Liver (tissue), 9 donors: ENCODE results near the gene STPG1. TPM values are rescaled to one million over a fixed set of nuclear protein-coding genes. Genes with fewer than 3 reads are reported as not detected.

Experiments used
- DNase-seq: peaks from one replicate; pipeline ENCODE4 v3.0.0-alpha.2; 2017; ENCODE audit warnings: low spot score
- H3K27ac ChIP-seq, 2 donors: one replicate each; pipeline ENCODE4 v1.7.0; 2013; ENCODE audit warnings: inconsistent platforms in 2 of 2, low read length in 2 of 2, control low read depth in 1 of 2, low read depth in 1 of 2, mild to moderate bottlenecking in 1 of 2
- H3K27me3 ChIP-seq, 4 donors: one replicate each; pipeline versions ENCODE4 v1.6.1 to v1.7.0; 2013; ENCODE audit warnings: low read length in 3 of 4, inconsistent platforms in 1 of 4, mild to moderate bottlenecking in 1 of 4, moderate library complexity in 1 of 4; ENCODE audit not compliant: control insufficient read depth in 4 of 4, insufficient read depth in 4 of 4
- H3K36me3 ChIP-seq, 4 donors: one replicate each; pipeline versions ENCODE4 v1.6.1 to v1.7.0; 2013; ENCODE audit warnings: low read length in 3 of 4, mild to moderate bottlenecking in 3 of 4, low read depth in 1 of 4, moderate library complexity in 1 of 4; ENCODE audit not compliant: control insufficient read depth in 4 of 4, insufficient read depth in 3 of 4
- H3K4me1 ChIP-seq, 4 donors: one replicate each; pipeline versions ENCODE4 v1.6.1 to v1.7.0; 2013; ENCODE audit warnings: low read length in 3 of 4, mild to moderate bottlenecking in 3 of 4, moderate library complexity in 1 of 4; ENCODE audit not compliant: control insufficient read depth in 4 of 4, insufficient read depth in 4 of 4
- H3K4me3 ChIP-seq, 3 donors: one replicate each; pipeline versions ENCODE4 v1.6.1 to v1.7.0; 2013; ENCODE audit warnings: low read length in 3 of 3, control low read depth in 1 of 3, low read depth in 1 of 3, mild to moderate bottlenecking in 1 of 3
- H3K9ac ChIP-seq, 2 donors: one replicate each; pipeline ENCODE4 v1.7.0; 2013; ENCODE audit warnings: low read length in 2 of 2, mild to moderate bottlenecking in 2 of 2, moderate library complexity in 2 of 2, control low read depth in 1 of 2, low read depth in 1 of 2
- H3K9me3 ChIP-seq, 4 donors: one replicate each; pipeline versions ENCODE4 v1.6.1 to v1.7.0; 2013; ENCODE audit warnings: low read length in 3 of 4; ENCODE audit not compliant: control insufficient read depth in 4 of 4
- EGR1 ChIP-seq, 2 donors: IDR thresholded peaks; 2 replicates each; pipeline ENCODE4 v1.6.1; 2016 to 2018; ENCODE audit warnings: antibody characterized with exemption in 2 of 2, low read depth in 2 of 2
- FOXA1 ChIP-seq: IDR thresholded peaks from 2 replicates; pipeline ENCODE4 v1.6.1; 2016; ENCODE audit warnings: antibody characterized with exemption
- FOXA2 ChIP-seq: IDR thresholded peaks from 2 replicates; pipeline ENCODE4 v1.6.1; 2016; ENCODE audit warnings: antibody characterized with exemption
- GABPA ChIP-seq, 2 donors: IDR thresholded peaks in 1 of 2; conservative IDR thresholded peaks in 1 of 2; 2 replicates each; pipeline ENCODE4 v1.6.1; 2016; ENCODE audit warnings: antibody characterized with exemption in 2 of 2, mild to moderate bottlenecking in 1 of 2, moderate library complexity in 1 of 2
- HNF4A ChIP-seq, 2 donors: conservative IDR thresholded peaks; 2 replicates each; pipeline ENCODE4 v1.6.1; 2016; ENCODE audit warnings: antibody characterized with exemption in 2 of 2, mild to moderate bottlenecking in 2 of 2
- HNF4G ChIP-seq: IDR thresholded peaks from 2 replicates; pipeline ENCODE4 v1.6.1; 2016; ENCODE audit warnings: antibody characterized with exemption
- JUND ChIP-seq, 2 donors: IDR thresholded peaks; 2 replicates each; pipeline ENCODE4 v1.6.1; 2016; ENCODE audit warnings: antibody characterized with exemption in 2 of 2
- MAX ChIP-seq: IDR thresholded peaks from 2 replicates; pipeline ENCODE4 v1.6.1; 2016; ENCODE audit warnings: antibody characterized with exemption
- NR2F2 ChIP-seq: IDR thresholded peaks from 2 replicates; pipeline ENCODE4 v1.6.1; 2016; ENCODE audit warnings: antibody characterized with exemption
- RAD21 ChIP-seq, 2 donors: IDR thresholded peaks; 2 replicates each; pipeline ENCODE4 v1.6.1; 2016; ENCODE audit warnings: antibody characterized with exemption in 2 of 2, mild to moderate bottlenecking in 2 of 2
- RXRA ChIP-seq, 2 donors: IDR thresholded peaks; 2 replicates each; pipeline ENCODE4 v1.6.1; 2017 to 2018; ENCODE audit warnings: antibody characterized with exemption in 2 of 2, mild to moderate bottlenecking in 1 of 2
- SP1 ChIP-seq: IDR thresholded peaks from 2 replicates; pipeline ENCODE4 v1.6.1; 2018; ENCODE audit warnings: antibody characterized with exemption, mild to moderate bottlenecking
- TAF1 ChIP-seq: conservative IDR thresholded peaks from 2 replicates; pipeline ENCODE4 v1.6.1; 2016; ENCODE audit warnings: antibody characterized with exemption, mild to moderate bottlenecking
- YY1 ChIP-seq: IDR thresholded peaks from 2 replicates; pipeline ENCODE4 v1.6.1; 2016; ENCODE audit warnings: antibody characterized with exemption, mild to moderate bottlenecking
- ZBTB33 ChIP-seq: IDR thresholded peaks from 2 replicates; pipeline ENCODE4 v1.6.1; 2016; ENCODE audit warnings: antibody characterized with exemption
- WGBS: extraction: QIAGEN DNeasy Blood & Tissue Kit; methylation state at CpG from one replicate; pipeline ENCODE4 v1.1.7; 2013; 5-methylcytosine and 5-hydroxymethylcytosine counted together
- polyA plus RNA-seq, 2 donors: library from polyadenylated mRNA; stranded (reverse) in 1 of 2; unstranded in 1 of 2; fragments of 200-250 nt in 1 of 2; fragments of >200 nt in 1 of 2; fragmentation: Nextera tagmentation in 1 of 2; extraction: Ambion mirVana in 1 of 2; gene quantifications; one replicate each; pipeline versions ENCODE4 v1.2.1 to v1.2.3, GENCODE V29; 2013 to 2015
- total RNA-seq, 2 donors: library from RNA; depleted of rRNA; stranded (reverse); fragments of >200 nt; gene quantifications; one replicate each; pipeline ENCODE4 v1.2.3, GENCODE V29; 2014
- TF ChIP-seq, protein P1 (sequence below): fragments of 150-350 bp; IDR thresholded peaks from 2 replicates; pipeline ENCODE4 v1.5.1; 2017; ENCODE audit warnings: improper control_type of control experiment, low read depth, low read length; ENCODE audit not compliant: missing input control
- TF ChIP-seq, protein P2 (sequence below): IDR thresholded peaks from 2 replicates; pipeline ENCODE4 v1.6.1; 2016; ENCODE audit warnings: antibody characterized with exemption, mild to moderate bottlenecking
- TF ChIP-seq, protein P3 (sequence below): IDR thresholded peaks from 2 replicates; pipeline ENCODE4 v1.6.1; 2016; ENCODE audit warnings: antibody characterized with exemption
- donor health status: healthy.
- donor health status: healthy.
- donor health status: healthy.
- donor health status: healthy.
- donor health status: healthy.

The STPG1 gene
- total and polyA plus RNA-seq, 4 donors, result 0.92 to 2.9 (median 1.0) TPM

- Histone ChIP-seq H3K9me3 (no peaks in the 10 kb centered on the region), H3K36me3 (no peaks in the 10 kb centered on the region), H3K9ac (no peak overlapping the region), H3K27me3 (no peaks in the 10 kb centered on the region), H3K4me1 (peaks cover 7 to 18% (median 8%) of the 10 kb centered on the region in 4 donors), H3K4me3 (no peak overlapping the region), H3K27ac (no peak overlapping the region)
- TF ChIP-seq ZBTB33 (no peak), MAX (no peak), HNF4G (no peak), FOXA1 (no peak), TAF1 (no peak), YY1 (no peak), FOXA2 (no peak), EGR1 (IDR thresholded peaks at IDR 0.05; ENCODE audit: low read depth in 2 of 2) (no peak), GABPA (IDR thresholded peaks at IDR 0.05 in 1 of 2, conservative IDR thresholded peaks at IDR 0.05 in 1 of 2) (no peak)
- TF ChIP-seq, protein P1, sequence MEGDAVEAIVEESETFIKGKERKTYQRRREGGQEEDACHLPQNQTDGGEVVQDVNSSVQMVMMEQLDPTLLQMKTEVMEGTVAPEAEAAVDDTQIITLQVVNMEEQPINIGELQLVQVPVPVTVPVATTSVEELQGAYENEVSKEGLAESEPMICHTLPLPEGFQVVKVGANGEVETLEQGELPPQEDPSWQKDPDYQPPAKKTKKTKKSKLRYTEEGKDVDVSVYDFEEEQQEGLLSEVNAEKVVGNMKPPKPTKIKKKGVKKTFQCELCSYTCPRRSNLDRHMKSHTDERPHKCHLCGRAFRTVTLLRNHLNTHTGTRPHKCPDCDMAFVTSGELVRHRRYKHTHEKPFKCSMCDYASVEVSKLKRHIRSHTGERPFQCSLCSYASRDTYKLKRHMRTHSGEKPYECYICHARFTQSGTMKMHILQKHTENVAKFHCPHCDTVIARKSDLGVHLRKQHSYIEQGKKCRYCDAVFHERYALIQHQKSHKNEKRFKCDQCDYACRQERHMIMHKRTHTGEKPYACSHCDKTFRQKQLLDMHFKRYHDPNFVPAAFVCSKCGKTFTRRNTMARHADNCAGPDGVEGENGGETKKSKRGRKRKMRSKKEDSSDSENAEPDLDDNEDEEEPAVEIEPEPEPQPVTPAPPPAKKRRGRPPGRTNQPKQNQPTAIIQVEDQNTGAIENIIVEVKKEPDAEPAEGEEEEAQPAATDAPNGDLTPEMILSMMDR, result no peak
- DNase-seq, result no peak
- WGBS, result 83% methylated on average over 7 of the region's 7 CpGs
Measured at GRCh38 chr1:24325587-24326449, 87.8 kb downstream of the STPG1 start.

DNA sequence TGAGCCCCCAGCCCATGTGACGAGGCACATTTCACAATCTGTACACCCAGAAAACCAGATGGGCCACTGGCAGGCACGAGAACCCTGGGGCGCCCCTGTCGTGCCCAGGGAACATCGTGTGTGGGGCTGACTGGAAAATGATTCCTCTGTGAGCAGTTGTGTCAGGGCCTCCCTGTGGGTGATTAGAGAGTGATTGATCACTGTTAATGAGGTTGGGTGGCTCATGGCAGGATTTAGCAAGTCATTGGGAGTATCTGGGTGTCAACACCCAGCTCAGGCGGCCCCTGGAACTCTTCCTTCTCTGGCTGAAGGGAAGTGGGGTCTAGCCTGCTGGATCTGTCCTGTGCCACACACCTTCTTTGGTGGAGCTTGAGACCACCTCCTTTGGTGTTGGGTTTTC lies 88.7 kb downstream of the STPG1 start:
- no peaks in the 10 kb centered on the region for H3K36me3 ChIP-seq
- no peak overlapping the region for H3K9ac ChIP-seq
- 93% methylated on average over 6 of the region's 6 CpGs for WGBS
- no peak for DNase-seq
- H3K4me3 ChIP-seq, result no peak overlapping the region
- no peaks in the 10 kb centered on the region for H3K9me3 ChIP-seq
- no peak overlapping the region for H3K27ac ChIP-seq
- peaks cover 7 to 27% (median 9%) of the 10 kb centered on the region in 4 donors for H3K4me1 ChIP-seq
- no peaks in the 10 kb centered on the region for H3K27me3 ChIP-seq
- TF ChIP-seq RAD21 (IDR thresholded peaks at IDR 0.05) (no peak), MAX (no peak), NR2F2 (no peak), YY1 (no peak), JUND (IDR thresholded peaks at IDR 0.05) (no peak), HNF4G (no peak), TAF1 (no peak), SP1 (no peak), RXRA (IDR thresholded peaks at IDR 0.05) (no peak), FOXA2 (no peak), EGR1 (IDR thresholded peaks at IDR 0.05; ENCODE audit: low read depth in 2 of 2) (no peak), GABPA (IDR thresholded peaks at IDR 0.05 in 1 of 2, conservative IDR thresholded peaks at IDR 0.05 in 1 of 2) (no peak), FOXA1 (no peak), HNF4A (conservative IDR thresholded peaks at IDR 0.05) (no peak)
- TF ChIP-seq, protein P2, sequence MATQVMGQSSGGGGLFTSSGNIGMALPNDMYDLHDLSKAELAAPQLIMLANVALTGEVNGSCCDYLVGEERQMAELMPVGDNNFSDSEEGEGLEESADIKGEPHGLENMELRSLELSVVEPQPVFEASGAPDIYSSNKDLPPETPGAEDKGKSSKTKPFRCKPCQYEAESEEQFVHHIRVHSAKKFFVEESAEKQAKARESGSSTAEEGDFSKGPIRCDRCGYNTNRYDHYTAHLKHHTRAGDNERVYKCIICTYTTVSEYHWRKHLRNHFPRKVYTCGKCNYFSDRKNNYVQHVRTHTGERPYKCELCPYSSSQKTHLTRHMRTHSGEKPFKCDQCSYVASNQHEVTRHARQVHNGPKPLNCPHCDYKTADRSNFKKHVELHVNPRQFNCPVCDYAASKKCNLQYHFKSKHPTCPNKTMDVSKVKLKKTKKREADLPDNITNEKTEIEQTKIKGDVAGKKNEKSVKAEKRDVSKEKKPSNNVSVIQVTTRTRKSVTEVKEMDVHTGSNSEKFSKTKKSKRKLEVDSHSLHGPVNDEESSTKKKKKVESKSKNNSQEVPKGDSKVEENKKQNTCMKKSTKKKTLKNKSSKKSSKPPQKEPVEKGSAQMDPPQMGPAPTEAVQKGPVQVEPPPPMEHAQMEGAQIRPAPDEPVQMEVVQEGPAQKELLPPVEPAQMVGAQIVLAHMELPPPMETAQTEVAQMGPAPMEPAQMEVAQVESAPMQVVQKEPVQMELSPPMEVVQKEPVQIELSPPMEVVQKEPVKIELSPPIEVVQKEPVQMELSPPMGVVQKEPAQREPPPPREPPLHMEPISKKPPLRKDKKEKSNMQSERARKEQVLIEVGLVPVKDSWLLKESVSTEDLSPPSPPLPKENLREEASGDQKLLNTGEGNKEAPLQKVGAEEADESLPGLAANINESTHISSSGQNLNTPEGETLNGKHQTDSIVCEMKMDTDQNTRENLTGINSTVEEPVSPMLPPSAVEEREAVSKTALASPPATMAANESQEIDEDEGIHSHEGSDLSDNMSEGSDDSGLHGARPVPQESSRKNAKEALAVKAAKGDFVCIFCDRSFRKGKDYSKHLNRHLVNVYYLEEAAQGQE, result no peak
- TF ChIP-seq, protein P1, result no peak
- TF ChIP-seq, protein P3, sequence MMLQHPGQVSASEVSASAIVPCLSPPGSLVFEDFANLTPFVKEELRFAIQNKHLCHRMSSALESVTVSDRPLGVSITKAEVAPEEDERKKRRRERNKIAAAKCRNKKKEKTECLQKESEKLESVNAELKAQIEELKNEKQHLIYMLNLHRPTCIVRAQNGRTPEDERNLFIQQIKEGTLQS, result no peak
